IPS-11a (cell line): Measurements from ENCODE around the gene ZFPM1.

Source experiments
- H3K4me3 ChIP-seq: one replicate; pipeline ENCODE4 v1.5.1; 2013; ENCODE audit warnings: low read depth, low read length, control low read depth

Gene ZFPM1

GRCh38 chr16:88536971-88537751, 84.1 kb downstream of the ZFPM1 start:
- no peak overlapping the region for H3K4me3 ChIP-seq

GRCh38 chr16:88537859-88538258, 84.8 kb downstream of the ZFPM1 start:
- H3K4me3 ChIP-seq: no peak overlapping the region

GRCh38 chr16:88538366-88539060, 85.4 kb downstream of the ZFPM1 start:
- H3K4me3 ChIP-seq: no peak overlapping the region

- no peak overlapping the region for H3K4me3 ChIP-seq
Measured at GRCh38 chr16:88539261-88539651, 86.2 kb downstream of the ZFPM1 start.

- no peak overlapping the region for H3K4me3 ChIP-seq
Measured at GRCh38 chr16:88539652-88540345, 86.7 kb downstream of the ZFPM1 start.

- H3K4me3 ChIP-seq: no peak overlapping the region
Measured at GRCh38 chr16:88540346-88540977, 87.4 kb downstream of the ZFPM1 start.

- H3K4me3 ChIP-seq: no peak overlapping the region
Measured at GRCh38 chr16:88541831-88542616, 88.9 kb downstream of the ZFPM1 start.

- no peak overlapping the region for H3K4me3 ChIP-seq
Measured at GRCh38 chr16:88543230-88543813, 90.2 kb downstream of the ZFPM1 start.

- H3K4me3 ChIP-seq: no peak overlapping the region
Measured at GRCh38 chr16:88545781-88546180, 92.7 kb downstream of the ZFPM1 start.

GRCh38 chr16:88548131-88548874, 95.2 kb downstream of the ZFPM1 start:
- H3K4me3 ChIP-seq: no peak overlapping the region

GRCh38 chr16:88548985-88549384, 95.9 kb downstream of the ZFPM1 start:
- H3K4me3 ChIP-seq: no peak overlapping the region

- H3K4me3 ChIP-seq: no peak overlapping the region
Measured at GRCh38 chr16:88549671-88550245, 96.7 kb downstream of the ZFPM1 start.

GRCh38 chr16:88550246-88550661, 97.2 kb downstream of the ZFPM1 start:
- H3K4me3 ChIP-seq: no peak overlapping the region

GRCh38 chr16:88552166-88552565, 99.1 kb downstream of the ZFPM1 start:
- no peak overlapping the region for H3K4me3 ChIP-seq

- no peak overlapping the region for H3K4me3 ChIP-seq
Measured at GRCh38 chr16:88552815-88553214, 99.7 kb downstream of the ZFPM1 start.

GRCh38 chr16:88553739-88554138, 100.7 kb downstream of the ZFPM1 start:
- H3K4me3 ChIP-seq: no peak overlapping the region

- no peak overlapping the region for H3K4me3 ChIP-seq
Measured at GRCh38 chr16:88554711-88555264, 101.7 kb downstream of the ZFPM1 start.

- no peak overlapping the region for H3K4me3 ChIP-seq
Measured at GRCh38 chr16:88556294-88556988, 103.4 kb downstream of the ZFPM1 start.
